H1 (cell line): ENCODE results near the gene SIX4. TPM values are rescaled to one million over a fixed set of nuclear protein-coding genes. Genes with fewer than 3 reads are reported as not detected.

Source experiments
- CTCF ChIA-PET: fragments of 300-600 bp; sonication (Branson Sonifier 250); formaldehyde crosslinking; loops from one replicate; lab custom pipeline; 2021; ENCODE audit not compliant: partially characterized antibody; lab: Charles Lee
- POLR2A ChIA-PET: fragments of 300-600 bp; sonication (Branson Sonifier 250); formaldehyde crosslinking; loops from one replicate; lab custom pipeline; 2021; ENCODE audit warnings: inconsistent platforms; ENCODE audit not compliant: partially characterized antibody; lab: Charles Lee
- DNase-seq, 2 experiments: peaks; one replicate each; pipeline versions ENCODE4 v3.0.0 to v3.0.0-alpha.2; 2010 to 2022; ENCODE audit warnings: low spot score in 2 of 2, low read depth in 1 of 2, mixed read lengths in 1 of 2
- FAIRE-seq: peaks from 2 replicates; lab custom pipeline; 2011; peaks lifted over from hg19 to GRCh38; lab: Jason Lieb, UNC
- H2AFZ ChIP-seq: 2 replicates; pipeline ENCODE4 v1.8.1; 2012; ENCODE audit warnings: low read length, inconsistent platforms
- H2AK5ac ChIP-seq: 2 replicates; pipeline ENCODE4 v1.6.1; 2013; ENCODE audit warnings: low read depth, low read length
- H2BK120ac ChIP-seq: replicated peaks from 2 replicates; pipeline ENCODE3; 2013; ENCODE audit warnings: low read depth, low read length, inconsistent platforms
- H2BK12ac ChIP-seq: 2 replicates; pipeline ENCODE4 v1.6.1; 2013; ENCODE audit warnings: low read depth, low read length
- H2BK15ac ChIP-seq: 2 replicates; pipeline ENCODE4 v1.6.1; 2013; ENCODE audit warnings: low read length
- H2BK20ac ChIP-seq: 2 replicates; pipeline ENCODE4 v1.6.1; 2013; ENCODE audit warnings: low read length
- H2BK5ac ChIP-seq: 2 replicates; pipeline ENCODE4 v1.6.1; 2013; ENCODE audit warnings: low read depth, low read length
- H3K14ac ChIP-seq: 2 replicates; pipeline ENCODE4 v1.6.1; 2013; ENCODE audit warnings: inconsistent platforms; ENCODE audit not compliant: insufficient read length
- H3K18ac ChIP-seq: 2 replicates; pipeline ENCODE4 v1.6.1; 2013; ENCODE audit warnings: low read length; ENCODE audit errors: extremely low read depth
- H3K23ac ChIP-seq: 2 replicates; pipeline ENCODE4 v1.6.1; 2013; ENCODE audit warnings: inconsistent platforms; ENCODE audit not compliant: insufficient read length
- H3K23me2 ChIP-seq: 2 replicates; pipeline ENCODE4 v1.6.1; 2013; ENCODE audit warnings: low read depth, low read length
- H3K27ac ChIP-seq: 2 replicates; pipeline ENCODE4 v1.6.1; 2011; ENCODE audit warnings: low read depth, low read length, inconsistent platforms
- H3K27me3 ChIP-seq, 4 experiments: replicated peaks in 1 of 4; 1 replicate in 1 of 4; 2 replicates in 3 of 4; pipeline versions ENCODE4 v1.6.1 to v1.8.1; 2011 to 2013; ENCODE audit warnings: low read length in 3 of 4, mild to moderate bottlenecking in 3 of 4, inconsistent platforms in 2 of 4, mixed read lengths in 2 of 4, moderate library complexity in 1 of 4; ENCODE audit not compliant: control insufficient read depth in 3 of 4, insufficient read depth in 3 of 4; ENCODE audit errors: extremely low read depth in 1 of 4
- H3K36me3 ChIP-seq, 4 experiments: 2 replicates each; pipeline versions ENCODE4 v1.6.1 to v1.8.1; 2011 to 2013; ENCODE audit warnings: mild to moderate bottlenecking in 4 of 4, low read length in 3 of 4, moderate library complexity in 2 of 4, control low read depth in 1 of 4, inconsistent platforms in 1 of 4; ENCODE audit not compliant: insufficient read depth in 4 of 4, control insufficient read depth in 2 of 4
- H3K4ac ChIP-seq: replicated peaks from 2 replicates; pipeline ENCODE3; 2013; ENCODE audit warnings: low read length, low read depth, mixed read lengths, inconsistent platforms; ENCODE audit not compliant: insufficient read length
- H3K4me1 ChIP-seq, 4 experiments: replicated peaks in 1 of 4; 1 replicate in 1 of 4; 2 replicates in 3 of 4; pipeline versions ENCODE4 v1.6.1 to v1.8.1; 2011 to 2013; ENCODE audit warnings: low read length in 3 of 4, inconsistent platforms in 2 of 4, mixed read lengths in 1 of 4; ENCODE audit not compliant: insufficient read depth in 4 of 4, control insufficient read depth in 3 of 4
- H3K4me2 ChIP-seq, 2 experiments: 2 replicates each; pipeline versions ENCODE4 v1.6.1 to v1.8.1; 2011 to 2013; ENCODE audit warnings: low read depth in 2 of 2, low read length in 2 of 2, control low read depth in 1 of 2, inconsistent platforms in 1 of 2, mild to moderate bottlenecking in 1 of 2; ENCODE audit not compliant: insufficient read depth in 1 of 2
- H3K4me3 ChIP-seq, 4 experiments: fragments of 200-600, 300-600 bp in 1 of 4; sonication (generic), shearing (Covaris generic), sonication (Bioruptor Twin) in 1 of 4; 2 replicates each; pipeline versions ENCODE4 v1.5.1 to v1.8.1; 2011 to 2016; ENCODE audit warnings: low read length in 4 of 4, low read depth in 3 of 4, control low read depth in 2 of 4, inconsistent platforms in 2 of 4, mild to moderate bottlenecking in 2 of 4, mixed read lengths in 1 of 4, moderate library complexity in 1 of 4; ENCODE audit not compliant: insufficient read depth in 2 of 4; ENCODE audit errors: extremely low read depth in 1 of 4
- H3K56ac ChIP-seq: replicated peaks from 2 replicates; pipeline ENCODE3; 2013; ENCODE audit warnings: low read depth, mild to moderate bottlenecking, mixed read lengths, low read length, inconsistent platforms; ENCODE audit not compliant: insufficient read length
- H3K79me1 ChIP-seq: 2 replicates; pipeline ENCODE4 v1.6.1; 2013; ENCODE audit warnings: low read depth, low read length, control low read depth
- H3K79me2 ChIP-seq, 2 experiments: 2 replicates each; pipeline versions ENCODE4 v1.6.1 to v1.8.1; 2012 to 2013; ENCODE audit warnings: low read length in 2 of 2, mild to moderate bottlenecking in 2 of 2, inconsistent platforms in 1 of 2; ENCODE audit not compliant: insufficient read depth in 2 of 2, control insufficient read depth in 1 of 2
- H3K9ac ChIP-seq, 4 experiments: replicated peaks in 1 of 4; 1 replicate in 1 of 4; 2 replicates in 3 of 4; pipeline versions ENCODE4 v1.6.1 to v1.8.1; 2011 to 2013; ENCODE audit warnings: low read depth in 3 of 4, low read length in 3 of 4, control low read depth in 2 of 4, mild to moderate bottlenecking in 2 of 4, moderate library complexity in 2 of 4, inconsistent platforms in 1 of 4; ENCODE audit errors: extremely low read depth in 1 of 4
- H3K9me3 ChIP-seq, 2 experiments: 2 replicates each; pipeline versions ENCODE4 v1.6.1 to v1.8.1; 2012 to 2013; ENCODE audit warnings: mild to moderate bottlenecking in 2 of 2, moderate library complexity in 2 of 2, control low read depth in 1 of 2, inconsistent platforms in 1 of 2, low read depth in 1 of 2, low read length in 1 of 2, mixed read lengths in 1 of 2; ENCODE audit not compliant: insufficient read depth in 2 of 2
- H4K20me1 ChIP-seq, 2 experiments: replicated peaks in 1 of 2; 2 replicates each; pipeline versions ENCODE3 to v1.8.1; 2011 to 2013; ENCODE audit warnings: inconsistent platforms in 2 of 2, low read length in 2 of 2, mild to moderate bottlenecking in 1 of 2; ENCODE audit not compliant: insufficient read depth in 2 of 2, control insufficient read depth in 1 of 2
- H4K5ac ChIP-seq: 2 replicates; pipeline ENCODE4 v1.6.1; 2013; ENCODE audit warnings: low read length, low read depth, mixed read lengths, inconsistent platforms; ENCODE audit not compliant: insufficient read length
- H4K8ac ChIP-seq: 2 replicates; pipeline ENCODE4 v1.8.0; 2013; ENCODE audit warnings: mild to moderate bottlenecking, moderate library complexity, low read length, inconsistent platforms; ENCODE audit not compliant: insufficient read depth; ENCODE audit errors: extremely low read depth
- H4K91ac ChIP-seq: replicated peaks from 2 replicates; pipeline ENCODE3; 2013; ENCODE audit warnings: low read length, mixed read lengths, inconsistent platforms; ENCODE audit not compliant: insufficient read length
- BCL11A ChIP-seq, 2 experiments: IDR thresholded peaks; one replicate each; pipeline ENCODE4 v1.6.1; 2011; ENCODE audit warnings: low read depth in 2 of 2, low read length in 2 of 2, mild to moderate bottlenecking in 2 of 2
- CBX8 ChIP-seq: fragments of 300-800, 300-1000 bp; sonication (generic); IDR thresholded peaks from 2 replicates; pipeline ENCODE4 v1.7.1; 2016; ENCODE audit warnings: low read depth, low read length, borderline replicate concordance
- E2F6 ChIP-seq: IDR thresholded peaks from 2 replicates; pipeline ENCODE4 v1.6.1; 2012; ENCODE audit warnings: inconsistent platforms
- RAD21 ChIP-seq, 2 experiments: IDR thresholded peaks in 1 of 2; conservative IDR thresholded peaks in 1 of 2; 2 replicates each; pipeline ENCODE4 v1.6.1; 2011; ENCODE audit warnings: low read depth in 2 of 2, low read length in 2 of 2, improper control_type of control experiment in 1 of 2, inconsistent platforms in 1 of 2, mild to moderate bottlenecking in 1 of 2, moderate library complexity in 1 of 2
- RNF2 ChIP-seq: fragments of 200-900, 300-1000 bp; sonication (generic); IDR thresholded peaks from 2 replicates; pipeline ENCODE4 v1.7.1; 2016; ENCODE audit warnings: borderline replicate concordance, low read depth, mild to moderate bottlenecking, antibody characterized with exemption, low read length; ENCODE audit not compliant: poor library complexity, severe bottlenecking; ENCODE audit errors: missing control alignments
- SAP30 ChIP-seq: fragments of 300-600 bp; sonication (generic); IDR thresholded peaks from 2 replicates; pipeline ENCODE4 v1.7.1; 2012; ENCODE audit warnings: low read length, moderate library complexity, mild to moderate bottlenecking, inconsistent platforms; ENCODE audit not compliant: insufficient read depth, insufficient replicate concordance
- SIN3A ChIP-seq, 2 experiments: IDR thresholded peaks in 1 of 2; conservative IDR thresholded peaks in 1 of 2; 2 replicates each; pipeline ENCODE4 v1.6.1; 2011 to 2012; ENCODE audit warnings: low read length in 2 of 2, improper control_type of control experiment in 1 of 2, low read depth in 1 of 2, mild to moderate bottlenecking in 1 of 2
- TAF1 ChIP-seq: IDR thresholded peaks from 2 replicates; pipeline ENCODE4 v1.6.1; 2011; ENCODE audit warnings: mild to moderate bottlenecking, low read depth, low read length
- WGBS, 2 experiments: shearing (Covaris generic) in 1 of 2; methylation state at CpG; one replicate each; pipeline versions ENCODE4 v1.1.6 to v1.1.7; 2013 to 2015; ENCODE audit warnings: low lambda C conversion rate in 2 of 2, mixed read lengths in 2 of 2, inconsistent platforms in 1 of 2, low coverage in 1 of 2, missing lambda C conversion rate in 1 of 2; ENCODE audit not compliant: insufficient replicate concordance in 2 of 2, insufficient coverage in 1 of 2, insufficient read length in 1 of 2; ENCODE audit errors: extremely low coverage in 1 of 2, missing lambda C conversion rate in 1 of 2; 5-methylcytosine and 5-hydroxymethylcytosine counted together
- polyA plus RNA-seq, 7 experiments: library from polyadenylated mRNA; depleted of rRNA in 3 of 7; stranded (reverse) in 5 of 7; unstranded in 2 of 7; fragments of >200 nt in 5 of 7; fragments of 200-250 nt in 2 of 7; gene quantifications; 1 replicate in 5 of 7; 2 replicates in 1 of 7; 4 replicates in 1 of 7; pipeline versions ENCODE4 v1.2.1 to v1.2.3, GENCODE V29; 2011 to 2013; ENCODE audit warnings: missing spikeins in 2 of 7, mixed read lengths in 2 of 7
- total RNA-seq: library from RNA; stranded (reverse); fragmentation: NEBNext Ultra II Directional; extraction: Animal tissue kit (Norgen Biotek cat#: 25700); gene quantifications from 2 replicates; pipeline ENCODE4 v1.2.1, GENCODE V29; 2021

SIX4 gene
- total and polyA plus RNA-seq, 2 of the 8 experiments (the other 6 are each of a cell fraction or from before 2014, with no cell fraction given) = 9.0 to 38.9 TPM

GRCh38 chr14:60722357-60723115 is 1.6 kb downstream of the SIX4 start:
- no peak overlapping the region for H2AFZ ChIP-seq
- no peak overlapping the region for H3K23ac ChIP-seq
- TF ChIP-seq TAF1 = no peak
- TF ChIP-seq E2F6 = no peak; the same call in 1 of the 2 replicates
- no peak for TF ChIP-seq CBX8
- no peak for TF ChIP-seq RAD21 (IDR thresholded peaks at IDR 0.05 in 1 of 2, conservative IDR thresholded peaks at IDR 0.05 in 1 of 2; ENCODE audit: low read depth in 2 of 2, low read length in 2 of 2)
- TF ChIP-seq SIN3A (conservative IDR thresholded peaks at IDR 0.05 in 1 of 2, IDR thresholded peaks at IDR 0.05 in 1 of 2; ENCODE audit: low read depth in 1 of 2, low read length in 2 of 2) = 0 out of 4 replicates have a peak, but pooled peaks have one; percentile 28 to 75
- TF ChIP-seq SAP30 = peak; percentile 70
- TF ChIP-seq RNF2 = no peak
- TF ChIP-seq BCL11A (IDR thresholded peaks at IDR 0.05; ENCODE audit: low read depth in 2 of 2, low read length in 2 of 2) = no peak

More at GRCh38 chr14:60722357-60723115, 1.6 kb downstream of the SIX4 start:
- peaks cover 7 to 27% (median 15%) of the 10 kb centered on the region in 4 experiments for H3K36me3 ChIP-seq
- no peaks in the 10 kb centered on the region for H3K9me3 ChIP-seq
- H4K91ac ChIP-seq = no peak overlapping the region
- peak overlapping the region; percentile 5 for H3K56ac ChIP-seq
- H3K4me1 ChIP-seq = peaks cover 2 to 7% (median 5%) of the 10 kb centered on the region in 4 experiments; a peak in 6 of 7 replicates
- H3K18ac ChIP-seq = peak overlapping the region; percentile 29; the same call in 1 of the 2 replicates
- POLR2A ChIA-PET = interaction anchor here (0.6 to 3.2 kb wide), 13 partner anchors 9 to 588 kb away, joined by 3 to 21 read pairs (median 5); partner anchors contain the start of genes MNAT1, SLC38A6 and TRMT5
- peak overlapping the region; percentile 76 to 99 (median 90) for H3K4me3 ChIP-seq
- peak overlapping the region; percentile 44; the same call in 1 of the 2 replicates for H2BK12ac ChIP-seq
- no peak overlapping the region for H2BK20ac ChIP-seq
- 0% methylated on average over 34 of the region's 60 CpGs; no CpG with 5 or more reads in 1 of the 2 experiments for WGBS, 2 experiments
- no peak overlapping the region for H4K5ac ChIP-seq
- no peak overlapping the region for H2BK120ac ChIP-seq
- DNase-seq = peak in 1 of 2 experiments; percentile 82
- H3K14ac ChIP-seq = no peak overlapping the region
- no peak overlapping the region; the same call in 1 of the 2 replicates for H2BK5ac ChIP-seq
- peaks cover 16% of the 10 kb centered on the region in 2 experiments for H4K20me1 ChIP-seq
- H2BK15ac ChIP-seq = no peak overlapping the region
- H2AK5ac ChIP-seq = no peak overlapping the region
- peak overlapping the region; percentile 62 to 93 (median 73) for H3K9ac ChIP-seq
- H3K4me2 ChIP-seq = peak overlapping the region; percentile 87 to 96
- H3K4ac ChIP-seq = no peak overlapping the region
- H4K8ac ChIP-seq = peak overlapping the region; percentile 97
- no peaks in the 10 kb centered on the region for H3K27me3 ChIP-seq
- no peak for FAIRE-seq
- CTCF ChIA-PET = interaction anchor here (0.6 to 2.2 kb wide), 7 partner anchors 10 to 97 kb away, joined by 3 to 11 read pairs (median 3); no protein-coding TSS in a partner anchor
- peaks cover 13% of the 10 kb centered on the region for H3K79me1 ChIP-seq
- H3K23me2 ChIP-seq = peaks cover 13% of the 10 kb centered on the region; the same call in 1 of the 2 replicates
- H3K79me2 ChIP-seq = peaks cover 7 to 49% of the 10 kb centered on the region in 2 experiments
- H3K27ac ChIP-seq = peak overlapping the region; percentile 50; the same call in 1 of the 2 replicates
